GM23338 (cell line): ENCODE data around the gene DUSP9.

Experiments used
- CREB1 ChIP-seq: fragments of 250-450 bp; sonication (Bioruptor Pico); IDR thresholded peaks from 2 replicates; pipeline ENCODE4 v1.5.0; 2020; ENCODE audit warnings: low read depth, mild to moderate bottlenecking, moderate library complexity
- CTCF ChIP-seq, 2 experiments: fragments of 200-600 bp in 1 of 2; sonication (generic) in 1 of 2; conservative IDR thresholded peaks; 2 replicates each; pipeline versions ENCODE4 v1.5.1 to v1.6.1; 2016 to 2017; ENCODE audit warnings: antibody characterized with exemption in 2 of 2, low read depth in 2 of 2, mild to moderate bottlenecking in 2 of 2, moderate library complexity in 1 of 2
- ETS1 ChIP-seq: IDR thresholded peaks from 2 replicates; pipeline ENCODE4 v1.6.1; 2016; ENCODE audit warnings: antibody characterized with exemption
- EZH2 ChIP-seq: fragments of 200-600 bp; sonication (generic); IDR thresholded peaks from one replicate; pipeline ENCODE4 v1.8.0; 2017; ENCODE audit warnings: antibody characterized with exemption, mild to moderate bottlenecking, low read depth; ENCODE audit not compliant: unreplicated experiment
- EZH2phosphoT487 ChIP-seq: fragments of 200-600 bp; sonication (generic); IDR thresholded peaks from one replicate; pipeline ENCODE4 v1.8.1; 2018; ENCODE audit warnings: antibody characterized with exemption; ENCODE audit not compliant: unreplicated experiment
- JUNB ChIP-seq: IDR thresholded peaks from one replicate; pipeline ENCODE4 v1.6.1; 2016; ENCODE audit warnings: antibody characterized with exemption; ENCODE audit not compliant: unreplicated experiment
- POLR2AphosphoS5 ChIP-seq: IDR thresholded peaks from 2 replicates; pipeline ENCODE4 v1.6.1; 2016; ENCODE audit warnings: antibody characterized with exemption, low read depth
- REST ChIP-seq: IDR thresholded peaks from one replicate; pipeline ENCODE4 v1.6.1; 2018; ENCODE audit warnings: antibody characterized with exemption; ENCODE audit not compliant: unreplicated experiment
- ZNF114 ChIP-seq: fragments of 250-450 bp; sonication (Bioruptor Pico); IDR thresholded peaks from 2 replicates; pipeline ENCODE4 v1.5.0; 2020; ENCODE audit warnings: mild to moderate bottlenecking, moderate library complexity
- ZNF331 ChIP-seq: fragments of 250-450 bp; sonication (Bioruptor Pico); IDR thresholded peaks from 2 replicates; pipeline ENCODE4 v1.5.0; 2020; ENCODE audit warnings: low read depth, mild to moderate bottlenecking, moderate library complexity

- TF ChIP-seq EZH2 (peak; percentile 38), CTCF (conservative IDR thresholded peaks at IDR 0.05; ENCODE audit: low read depth in 2 of 2) (peak in 1 of 2 experiments; percentile 50; a peak in 2 of 4 replicates), EZH2phosphoT487 (no peak), REST (no peak), ZNF114 (CRISPR knock-in tag) (no peak), ETS1 (no peak), JUNB (no peak), POLR2AphosphoS5 (no peak), CREB1 (CRISPR knock-in tag) (no peak), ZNF331 (CRISPR knock-in tag) (no peak)
Observed at GRCh38 chrX:153644356-153645125, 2.5 kb upstream of the DUSP9 start.
